HG03354 (cell line): ENCODE measurements around the gene ZYX.

Experiments
- ATAC-seq: cut with Tn5 transposase; IDR thresholded peaks from one replicate; pipeline ENCODE4 v1.9.1; 2021; ENCODE audit warnings: mild to moderate bottlenecking; ENCODE audit not compliant: unreplicated experiment, poor library complexity, severe bottlenecking

Gene ZYX

GRCh38 chr7:143380646-143381426 lies at the start of gene ZYX:
Gene ZYX (plus strand): TSS chr7:143381345. CDS start chr7:143381572, 227 bp downstream.
- peak; percentile 80 for ATAC-seq

- ATAC-seq, result no peak
Observed at GRCh38 chr7:143334244-143334643, 46.9 kb upstream of the ZYX start.

GRCh38 chr7:143337216-143337615 lies 43.9 kb upstream of the ZYX start:
- ATAC-seq, result no peak

GRCh38 chr7:143341842-143342241 lies 39.3 kb upstream of the ZYX start:
- ATAC-seq, result no peak

- ATAC-seq, result no peak
Observed at GRCh38 chr7:143343596-143343995, 37.5 kb upstream of the ZYX start.

- peak; percentile 88 for ATAC-seq
Observed at GRCh38 chr7:143345428-143345900, 35.7 kb upstream of the ZYX start.

- no peak for ATAC-seq
Observed at GRCh38 chr7:143346018-143346417, 35.1 kb upstream of the ZYX start.

GRCh38 chr7:143347950-143348349 lies 33.2 kb upstream of the ZYX start:
- ATAC-seq, result no peak

- ATAC-seq, result no peak
Observed at GRCh38 chr7:143351060-143351459, 30.1 kb upstream of the ZYX start.

- no peak for ATAC-seq
Observed at GRCh38 chr7:143351574-143351973, 29.6 kb upstream of the ZYX start.

GRCh38 chr7:143352531-143353002 lies 28.6 kb upstream of the ZYX start:
- ATAC-seq, result no peak

- ATAC-seq, result no peak
Observed at GRCh38 chr7:143354376-143354775, 26.8 kb upstream of the ZYX start.

GRCh38 chr7:143354965-143355364 lies 26.2 kb upstream of the ZYX start:
- no peak for ATAC-seq

GRCh38 chr7:143355450-143356385 lies 25.4 kb upstream of the ZYX start:
- ATAC-seq, result no peak

GRCh38 chr7:143356414-143357050 lies 24.6 kb upstream of the ZYX start:
- no peak for ATAC-seq

GRCh38 chr7:143358626-143359025 lies 22.5 kb upstream of the ZYX start:
- ATAC-seq, result no peak

GRCh38 chr7:143359771-143360353 lies 21.3 kb upstream of the ZYX start:
- ATAC-seq, result no peak

- ATAC-seq, result no peak
Observed at GRCh38 chr7:143360788-143361551, 20.2 kb upstream of the ZYX start.

- no peak for ATAC-seq
Observed at GRCh38 chr7:143361552-143362130, 19.5 kb upstream of the ZYX start.
